Measurements from ENCODE around the gene KAT5. TPM values are rescaled to one million over a fixed set of nuclear protein-coding genes. Genes with fewer than 3 reads are reported as not detected.

The KAT5 gene
- total RNA-seq, 1 donor from 2014 or later = 77.5 TPM

Other genes starting within 250 kb of the KAT5 start
- gene MALAT1, start 213.2 kb upstream of the KAT5 start, total RNA-seq = 11,917 TPM
- 74.4 TPM for gene SCYL1, start 187.2 kb upstream of the KAT5 start, total RNA-seq
- gene LTBP3, start 153.9 kb upstream of the KAT5 start, total RNA-seq = 128 TPM
- 24.0 TPM for gene ZNRD2, start 141.8 kb upstream of the KAT5 start, total RNA-seq
- gene FAM89B, start 139.7 kb upstream of the KAT5 start, total RNA-seq = 44.1 TPM
- 88.3 TPM for gene EHBP1L1, start 136.2 kb upstream of the KAT5 start, total RNA-seq
- 1.3 TPM for gene KCNK7, start 116.5 kb upstream of the KAT5 start, total RNA-seq
- 106 TPM for gene MAP3K11, start 98.0 kb upstream of the KAT5 start, total RNA-seq
- 34.0 TPM for gene PCNX3, start 96.5 kb upstream of the KAT5 start, total RNA-seq
- gene SIPA1, start 74.2 kb upstream of the KAT5 start, total RNA-seq = 86.5 TPM
- 68.2 TPM for gene RELA, start 49.3 kb upstream of the KAT5 start, total RNA-seq
- gene RNASEH2C, start 8.5 kb downstream of the KAT5 start, total RNA-seq = 42.5 TPM
- 35.6 TPM for gene AP5B1, start 68.7 kb downstream of the KAT5 start, total RNA-seq
- 2.7 TPM for gene OVOL1, start 74.8 kb downstream of the KAT5 start, total RNA-seq
- gene SNX32, start 121.7 kb downstream of the KAT5 start, total RNA-seq = not detected
- 608 TPM for gene CFL1, start 145.9 kb downstream of the KAT5 start, total RNA-seq
- 49.4 TPM for gene MUS81, start 148.2 kb downstream of the KAT5 start, total RNA-seq
- gene EFEMP2, start 160.5 kb downstream of the KAT5 start, total RNA-seq = 62.0 TPM
- 17.2 TPM for gene CTSW, start 167.6 kb downstream of the KAT5 start, total RNA-seq
- 35.5 TPM for gene FIBP, start 176.2 kb downstream of the KAT5 start, total RNA-seq
- gene CCDC85B, start 178.4 kb downstream of the KAT5 start, total RNA-seq = 36.4 TPM
- 3.9 TPM for gene FOSL1, start 188.1 kb downstream of the KAT5 start, total RNA-seq
- gene C11orf68, start 206.8 kb downstream of the KAT5 start, total RNA-seq = 34.7 TPM
- gene DRAP1, start 207.2 kb downstream of the KAT5 start, total RNA-seq = 62.8 TPM
- not detected for gene TSGA10IP, start 233.2 kb downstream of the KAT5 start, total RNA-seq
- 53.3 TPM for gene SART1, start 249.5 kb downstream of the KAT5 start, total RNA-seq

Data from upper lobe of right lung (tissue), 1 donor.